GM23248 (cell line): ENCODE data around the gene TAOK1.

Source experiments
- EZH2 ChIP-seq: fragments of 200-600 bp; sonication (generic); IDR thresholded peaks from 2 replicates; pipeline ENCODE4 v1.6.1; 2018; ENCODE audit warnings: antibody characterized with exemption, mild to moderate bottlenecking; ENCODE audit not compliant: insufficient read depth, poor library complexity, severe bottlenecking
- EZH2phosphoT487 ChIP-seq: fragments of 200-600 bp; sonication (generic); IDR thresholded peaks from 2 replicates; pipeline ENCODE4 v1.6.1; 2018; ENCODE audit warnings: antibody characterized with exemption, moderate library complexity, mild to moderate bottlenecking, low read depth; ENCODE audit not compliant: insufficient read depth

GRCh38 chr17:29407856-29408255 is 17.7 kb downstream of the TAOK1 start:
- TF ChIP-seq EZH2 (no peak), EZH2phosphoT487 (no peak)
